GM18520 (cell line): ENCODE results near the gene MR1.

Source experiments
- ATAC-seq: cut with Tn5 transposase; IDR thresholded peaks from one replicate; pipeline ENCODE4 v1.9.1; 2021; ENCODE audit not compliant: unreplicated experiment

MR1 gene

GRCh38 chr1:181089676-181090544 lies 56.1 kb downstream of the MR1 start:
- ATAC-seq: no peak

DNA sequence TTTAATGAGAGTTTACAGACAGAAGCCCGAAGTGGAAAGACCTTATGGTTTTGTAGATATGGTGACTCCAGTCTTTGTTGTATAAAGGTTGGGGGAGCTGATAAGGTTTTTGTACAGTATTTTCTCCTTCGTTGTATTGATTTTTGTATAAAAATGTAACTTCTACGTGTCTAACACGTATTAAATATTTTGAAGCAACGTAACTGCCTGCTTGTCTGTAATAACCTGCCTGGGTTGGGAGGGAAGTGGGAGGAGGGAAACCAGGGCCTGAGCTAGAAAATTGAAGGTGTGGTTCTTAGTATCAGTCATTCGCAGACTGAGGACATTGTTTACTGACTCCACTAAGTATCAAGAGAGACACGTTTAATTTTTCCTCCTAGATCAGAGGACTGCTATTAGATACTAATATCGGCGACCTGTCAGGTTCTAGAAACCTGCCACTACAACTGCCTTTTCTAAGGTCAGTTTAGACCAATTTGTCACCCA lies 56.9 kb downstream of the MR1 start:
- no peak for ATAC-seq

DNA sequence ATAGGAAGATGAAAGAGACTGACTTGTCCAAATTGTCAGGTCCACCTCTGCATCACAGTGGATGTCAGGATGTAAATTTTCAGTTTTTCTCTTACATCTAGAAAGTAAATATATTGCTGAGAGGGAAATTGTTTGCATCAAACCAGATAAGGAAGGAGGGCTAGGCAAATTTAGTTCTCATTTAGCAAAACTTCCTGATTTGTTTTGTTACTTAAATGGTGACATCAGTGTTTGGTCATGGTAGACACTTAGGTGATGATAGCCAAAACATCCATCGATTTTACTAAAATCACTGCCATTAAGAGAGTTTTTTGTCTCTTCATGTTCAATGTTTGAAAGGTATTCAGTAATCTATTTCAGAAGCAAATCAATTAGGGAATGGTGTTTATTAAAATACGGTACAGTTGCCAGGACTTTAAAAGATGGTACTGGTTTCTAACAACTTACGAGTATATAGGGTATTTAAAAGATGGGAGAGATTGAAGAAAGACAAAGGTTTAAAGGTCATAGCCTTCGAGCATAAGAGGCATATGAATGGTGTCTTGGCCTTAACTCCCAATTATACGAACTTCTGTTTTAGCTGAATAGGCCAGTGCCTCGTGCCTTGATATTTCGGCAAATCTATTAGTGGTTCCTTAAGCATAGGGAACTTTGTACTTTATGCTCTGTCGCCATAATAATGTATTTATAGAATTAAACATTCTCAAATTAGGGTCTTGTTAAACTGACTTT lies 57.7 kb downstream of the MR1 start:
- no peak for ATAC-seq

GRCh38 chr1:181092056-181092455 lies 58.3 kb downstream of the MR1 start:
- no peak for ATAC-seq

- no peak for ATAC-seq
Measured at GRCh38 chr1:181092883-181093458, 59.2 kb downstream of the MR1 start.

GRCh38 chr1:181094416-181095212 lies 60.8 kb downstream of the MR1 start:
- ATAC-seq: no peak

- ATAC-seq: no peak
Measured at GRCh38 chr1:181095260-181095659, 61.5 kb downstream of the MR1 start.

DNA sequence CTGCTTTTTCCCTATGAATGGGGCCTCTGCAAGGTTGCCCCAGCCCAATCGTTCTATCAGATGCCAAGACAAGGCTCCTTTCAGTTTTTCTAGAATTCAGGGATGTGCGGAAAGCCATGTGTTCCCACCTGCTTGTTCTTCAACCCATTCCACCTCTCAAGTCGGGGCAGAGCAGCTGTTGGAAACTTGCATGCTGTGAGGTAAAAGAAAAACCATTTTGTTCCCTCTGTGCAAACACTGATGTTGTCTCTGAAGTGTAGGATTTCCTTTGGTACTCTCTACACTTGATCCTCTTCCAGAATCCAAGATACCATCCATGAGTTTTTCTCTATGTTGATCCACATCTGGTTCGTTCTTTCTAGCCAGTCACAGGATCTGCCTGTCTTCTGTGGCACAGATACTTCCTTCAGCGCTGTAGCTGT lies 62.0 kb downstream of the MR1 start:
- no peak for ATAC-seq

- no peak for ATAC-seq
Measured at GRCh38 chr1:181097242-181097641, 63.5 kb downstream of the MR1 start.

GRCh38 chr1:181099152-181100014 lies 65.6 kb downstream of the MR1 start:
- peak; percentile 47 for ATAC-seq

GRCh38 chr1:181100015-181100905 lies 66.5 kb downstream of the MR1 start:
- no peak for ATAC-seq

DNA sequence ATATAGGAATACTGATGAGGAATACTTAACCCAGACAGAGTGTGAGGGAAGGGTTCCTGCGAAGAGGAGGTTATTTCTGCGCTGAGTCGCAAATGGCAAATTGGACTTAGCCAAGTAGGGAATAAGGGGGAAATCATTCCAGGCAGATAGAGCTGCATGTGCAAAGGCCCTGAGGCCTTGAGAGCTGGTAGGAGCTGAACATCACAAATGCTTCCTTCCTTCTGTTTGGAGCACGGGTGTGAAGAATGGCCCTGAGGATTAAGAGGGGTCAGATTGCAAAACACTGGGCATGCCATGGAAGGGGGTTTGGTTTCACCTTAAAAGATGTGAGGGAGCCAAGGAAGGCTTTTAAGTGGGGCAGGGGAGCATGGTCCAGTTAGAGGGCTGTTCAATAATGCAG lies 67.2 kb downstream of the MR1 start:
- no peak for ATAC-seq

- no peak for ATAC-seq
Measured at GRCh38 chr1:181101581-181102226, 67.9 kb downstream of the MR1 start.

DNA sequence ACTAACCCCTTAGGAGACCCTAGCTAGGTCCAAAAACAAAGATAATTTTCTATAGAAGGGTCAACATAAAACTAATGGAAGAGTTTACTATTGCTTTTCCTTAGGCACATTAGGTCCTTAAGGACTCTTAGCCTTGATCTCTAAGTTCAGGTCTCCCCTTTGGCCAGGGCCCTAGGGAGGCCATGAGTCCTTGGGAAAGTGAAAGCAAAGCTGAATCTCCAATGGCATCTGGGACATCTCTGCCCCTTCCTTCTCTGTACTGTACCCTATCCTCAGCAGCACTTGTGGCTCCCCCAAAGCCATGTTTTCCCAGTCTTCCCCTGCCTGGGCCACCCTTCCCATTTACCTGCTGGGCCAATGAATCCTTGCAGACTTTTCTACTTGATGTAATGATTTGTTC lies 69.1 kb downstream of the MR1 start:
- no peak for ATAC-seq

GRCh38 chr1:181103399-181103798 lies 69.6 kb downstream of the MR1 start:
- ATAC-seq: no peak

GRCh38 chr1:181104042-181104789 lies 70.4 kb downstream of the MR1 start:
- ATAC-seq: peak; percentile 3

DNA sequence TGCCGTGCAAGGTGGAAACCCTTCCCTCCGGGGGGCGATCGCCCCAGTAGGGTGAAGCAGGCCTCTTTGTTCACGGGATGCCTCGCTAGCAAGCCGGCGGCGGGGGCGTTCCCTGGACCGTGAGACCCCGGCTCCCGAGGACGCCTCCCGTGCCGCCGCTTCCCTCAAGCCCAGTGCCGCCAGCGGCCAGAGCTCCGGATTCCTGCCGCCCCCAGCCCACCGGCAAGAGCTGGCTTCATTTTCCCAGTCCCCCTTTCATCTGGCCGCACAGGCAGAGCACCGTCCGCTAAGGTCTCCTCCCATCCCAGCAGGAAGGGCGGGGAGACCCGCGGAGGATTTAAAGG lies 71.0 kb downstream of the MR1 start:
- ATAC-seq: no peak
